CD4-positive, alpha-beta T cell treated with Interleukin-4 for 1 hour (primary cell): ENCODE measurements around the gene ARMH3.
"Not testable (repeated sequence)": the region's sequence is repeated elsewhere in the genome, so short reads cannot be mapped to it uniquely, and the experiment has no call there.

ENCODE experiments used
- DNase-seq, 2 donors: peaks; one replicate each; pipeline ENCODE4 v3.0.0-alpha.2; 2020 to 2022

Gene ARMH3, protein sequence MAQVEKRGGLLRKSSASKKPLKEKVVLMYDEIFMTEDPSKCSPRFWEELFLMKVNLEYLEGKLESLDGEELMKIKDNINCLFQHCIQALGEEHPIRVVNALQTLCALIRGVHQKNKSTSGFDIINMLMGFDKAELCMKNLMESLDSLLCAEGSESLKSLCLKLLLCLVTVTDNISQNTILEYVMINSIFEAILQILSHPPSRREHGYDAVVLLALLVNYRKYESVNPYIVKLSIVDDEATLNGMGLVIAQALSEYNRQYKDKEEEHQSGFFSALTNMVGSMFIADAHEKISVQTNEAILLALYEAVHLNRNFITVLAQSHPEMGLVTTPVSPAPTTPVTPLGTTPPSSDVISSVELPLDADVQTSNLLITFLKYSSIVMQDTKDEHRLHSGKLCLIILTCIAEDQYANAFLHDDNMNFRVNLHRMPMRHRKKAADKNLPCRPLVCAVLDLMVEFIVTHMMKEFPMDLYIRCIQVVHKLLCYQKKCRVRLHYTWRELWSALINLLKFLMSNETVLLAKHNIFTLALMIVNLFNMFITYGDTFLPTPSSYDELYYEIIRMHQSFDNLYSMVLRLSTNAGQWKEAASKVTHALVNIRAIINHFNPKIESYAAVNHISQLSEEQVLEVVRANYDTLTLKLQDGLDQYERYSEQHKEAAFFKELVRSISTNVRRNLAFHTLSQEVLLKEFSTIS

DNA sequence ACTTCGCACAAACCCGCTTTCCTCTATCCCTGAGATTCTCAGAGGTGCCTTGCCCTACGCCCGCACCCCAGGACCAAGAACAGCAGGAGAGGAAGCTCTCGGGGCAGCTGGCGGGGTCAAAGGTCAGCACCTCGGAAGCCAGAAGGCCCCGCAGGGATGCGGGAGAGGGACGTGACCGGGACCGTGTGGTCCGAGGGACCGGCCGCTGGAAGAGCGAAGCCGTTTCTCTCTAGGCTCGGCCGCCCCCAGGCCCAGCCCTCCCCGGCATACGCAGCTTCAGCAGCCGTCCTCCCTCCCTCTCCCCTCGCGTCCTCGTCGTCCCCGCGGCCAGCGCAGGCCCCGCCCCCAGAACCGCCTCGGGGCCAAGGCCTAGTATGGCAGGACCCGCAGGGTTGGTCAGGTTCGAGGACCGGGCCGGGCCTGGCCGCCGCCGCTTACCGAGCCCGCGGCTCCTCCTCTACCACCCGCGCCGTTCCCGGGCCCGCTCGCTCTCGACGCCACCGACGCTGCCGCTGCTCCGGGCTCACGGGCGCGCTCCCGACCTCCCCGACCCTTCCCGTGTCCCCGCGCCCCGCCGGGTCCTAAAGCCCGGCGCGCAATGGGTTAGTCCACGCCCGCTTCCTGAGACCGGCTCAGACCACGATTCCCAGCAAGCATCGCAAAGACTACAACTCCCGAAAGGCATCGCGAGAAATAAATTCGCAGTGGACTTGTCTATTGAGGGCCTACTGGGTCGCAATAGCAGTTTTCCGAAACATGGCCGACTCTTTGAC lies at the start of gene ARMH3:
Gene ARMH3, minus strand, starts transcription at position 527 of the 773 bp plus-strand sequence. CDS start 16,059 bp downstream, outside the sequence.
- peak; percentile 91 to 94 for DNase-seq

DNA sequence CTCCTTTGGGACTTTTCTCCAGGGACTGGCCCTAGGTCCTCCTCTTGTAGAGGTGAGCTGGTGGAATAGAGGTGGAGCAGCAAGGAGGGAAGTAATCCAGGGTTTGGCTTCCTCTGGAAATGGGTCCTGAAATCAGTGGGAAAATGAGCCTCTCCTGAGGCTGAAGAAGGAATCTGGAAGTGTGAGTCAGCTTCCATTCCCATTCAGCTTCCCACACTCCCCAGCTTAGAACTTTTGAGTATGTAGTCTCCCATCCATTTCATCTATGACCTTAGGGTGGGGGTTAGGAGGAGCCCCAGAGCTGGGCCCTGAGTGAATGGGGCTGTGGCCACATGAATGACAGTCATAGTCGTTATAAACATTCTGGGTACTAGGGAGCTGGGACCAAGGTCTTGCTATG lies 46.4 kb upstream of the ARMH3 start:
- no peak for DNase-seq

DNA sequence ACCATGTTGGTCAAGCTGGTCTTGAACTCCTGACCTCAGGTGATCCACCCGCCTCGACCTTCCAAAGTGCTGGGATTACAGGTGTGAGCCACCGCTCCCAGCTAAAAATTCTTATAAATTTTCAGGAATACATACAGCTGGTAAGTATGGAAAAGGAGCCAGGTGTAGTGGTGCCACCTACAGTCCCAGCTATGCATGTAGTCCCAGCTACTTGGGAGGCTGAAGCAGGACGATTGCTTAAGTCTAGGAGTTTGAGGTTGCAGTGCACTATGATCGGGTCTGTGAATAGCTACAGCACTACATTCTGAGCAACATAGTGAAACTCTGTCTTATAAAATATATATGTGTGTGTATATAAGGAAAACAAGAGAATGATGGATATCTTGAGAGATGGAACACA lies 45.2 kb upstream of the ARMH3 start:
- no peak for DNase-seq

DNA sequence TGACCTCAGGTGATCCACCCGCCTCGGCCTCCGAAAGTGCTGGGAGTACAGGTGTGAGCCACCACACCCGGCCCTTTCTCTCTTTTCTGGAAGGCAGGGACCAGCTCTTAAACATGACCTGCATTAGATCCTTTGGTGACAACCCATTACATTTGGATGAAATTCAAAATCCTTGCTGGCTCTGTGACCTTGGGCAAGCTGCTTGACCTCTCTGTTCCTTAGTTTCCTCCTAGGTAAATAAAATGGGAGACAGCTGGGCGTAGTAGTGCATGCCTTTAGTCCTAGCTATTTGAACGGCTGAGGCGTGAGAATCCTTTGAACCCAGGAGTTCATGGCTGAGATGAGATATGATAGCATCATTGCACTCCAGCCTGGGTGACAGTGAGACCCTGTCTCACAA lies 40.5 kb upstream of the ARMH3 start:
- no peak for DNase-seq

DNA sequence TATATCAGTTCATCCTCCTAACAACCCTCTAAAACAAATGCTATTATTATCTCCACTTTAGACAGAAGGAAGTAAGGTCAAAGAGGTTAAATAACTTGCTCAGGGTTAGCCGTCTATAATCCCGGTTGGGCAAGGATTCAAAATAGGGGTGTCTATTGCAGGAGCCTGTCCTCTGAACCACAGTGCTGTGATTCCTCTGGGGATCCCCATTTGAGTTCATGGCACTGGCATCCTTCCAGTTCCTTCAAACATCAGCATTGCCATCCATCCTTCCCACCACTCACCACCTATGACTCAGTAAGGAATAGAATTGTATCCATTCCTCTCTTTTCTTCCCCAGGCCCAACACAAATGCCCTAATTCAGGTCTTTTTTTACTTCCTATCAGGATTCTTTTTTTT lies 34.8 kb upstream of the ARMH3 start:
- no peak for DNase-seq

DNA sequence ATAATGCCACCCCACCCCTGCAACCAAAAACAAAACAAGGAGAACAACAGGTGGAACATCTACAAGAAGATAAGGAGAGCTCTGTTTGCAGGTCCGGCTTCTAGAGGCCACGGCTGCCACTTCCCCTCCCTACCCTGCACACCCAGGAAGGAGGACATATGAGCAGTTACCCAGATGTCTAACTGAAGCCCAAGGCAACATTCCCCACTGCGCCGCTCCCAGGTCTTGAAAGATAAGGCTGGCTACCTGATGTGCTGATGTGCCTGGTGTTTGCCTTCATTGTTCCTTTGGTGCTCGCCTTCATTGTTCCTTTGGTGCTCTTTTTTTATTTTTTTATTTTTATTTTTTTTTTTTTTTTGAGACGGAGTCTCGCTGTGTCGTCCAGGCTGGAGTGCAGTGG lies 30.2 kb upstream of the ARMH3 start:
- no peak for DNase-seq

DNA sequence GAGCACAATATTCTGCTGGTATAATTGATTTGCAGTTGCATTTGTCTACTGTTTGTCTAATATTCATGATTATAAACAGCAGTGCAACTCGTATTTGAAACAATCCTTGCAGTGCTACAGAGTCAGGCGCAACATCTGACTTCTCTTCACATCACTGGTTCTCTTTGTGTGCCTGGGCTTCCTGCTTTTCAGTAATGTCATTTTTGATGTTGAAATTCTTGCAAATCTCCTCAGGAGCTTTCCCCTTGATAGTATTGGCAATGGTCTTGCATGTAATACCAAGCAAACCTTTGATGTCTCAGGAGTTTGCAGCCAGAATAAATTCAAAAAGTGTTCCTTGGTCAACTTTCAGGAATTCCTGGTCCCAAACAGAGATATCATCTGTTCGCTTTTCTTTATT lies 29.4 kb upstream of the ARMH3 start:
- DNase-seq = no peak

DNA sequence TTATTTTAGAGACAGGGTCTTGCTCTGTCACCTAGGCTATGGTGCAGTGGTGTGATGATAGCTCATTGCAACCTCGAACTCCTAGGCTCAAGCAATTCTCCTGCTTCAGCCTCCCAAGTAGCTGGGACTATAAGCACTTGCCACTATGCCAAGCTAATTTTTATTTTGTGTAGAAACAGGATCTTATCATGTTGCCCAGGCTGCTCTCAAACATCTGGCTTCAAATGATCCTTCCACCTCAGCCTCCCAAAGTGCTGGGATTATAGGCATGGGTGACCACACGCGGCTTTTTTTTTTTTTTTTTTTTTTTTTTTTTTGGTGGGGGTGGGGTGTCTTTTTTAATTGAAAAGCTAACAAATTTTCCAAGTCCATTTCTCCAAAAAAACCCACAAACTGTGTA lies 27.6 kb upstream of the ARMH3 start:
- no peak for DNase-seq

DNA sequence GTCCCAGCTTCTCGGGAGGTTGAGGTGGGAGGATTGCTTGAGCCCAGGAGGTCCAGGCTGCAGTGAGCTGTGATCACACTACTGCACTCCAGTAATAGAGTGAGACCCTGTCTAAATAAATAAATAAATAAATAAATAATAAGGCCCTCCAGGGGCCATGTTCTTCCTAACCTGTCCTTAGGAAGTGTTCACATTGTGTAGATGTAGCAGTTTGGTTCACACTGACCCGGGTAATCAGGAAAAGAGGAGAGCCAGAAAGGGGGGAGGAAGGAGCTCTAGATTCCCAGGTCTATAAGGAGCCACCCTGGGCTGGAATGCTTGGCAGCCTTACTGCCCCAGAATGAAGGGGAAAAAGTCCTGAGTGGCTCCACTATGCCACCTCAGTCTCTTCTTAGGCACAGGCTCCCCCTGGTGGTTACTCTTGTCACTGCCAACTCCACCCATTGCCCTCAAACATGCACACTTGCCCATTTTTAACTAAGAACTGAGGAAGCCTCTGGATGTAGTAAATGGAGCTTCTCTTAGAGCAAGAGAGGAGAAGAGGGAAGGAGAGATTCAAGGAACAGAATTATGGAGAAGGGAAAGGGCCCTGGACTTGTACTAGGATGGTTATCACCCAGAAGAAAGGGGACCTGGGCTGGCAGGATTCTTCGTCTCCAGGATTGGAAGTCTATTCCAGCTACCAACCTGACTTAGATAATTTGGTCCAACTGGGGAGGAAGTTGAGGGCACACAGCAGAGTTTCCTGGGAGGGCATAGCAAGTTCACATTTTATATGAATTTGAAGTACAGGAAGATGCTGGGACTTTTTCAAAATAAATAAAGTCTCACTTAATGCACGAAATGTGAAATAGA lies 16.9 kb upstream of the ARMH3 start:
- peak; percentile 82 to 84 for DNase-seq

DNA sequence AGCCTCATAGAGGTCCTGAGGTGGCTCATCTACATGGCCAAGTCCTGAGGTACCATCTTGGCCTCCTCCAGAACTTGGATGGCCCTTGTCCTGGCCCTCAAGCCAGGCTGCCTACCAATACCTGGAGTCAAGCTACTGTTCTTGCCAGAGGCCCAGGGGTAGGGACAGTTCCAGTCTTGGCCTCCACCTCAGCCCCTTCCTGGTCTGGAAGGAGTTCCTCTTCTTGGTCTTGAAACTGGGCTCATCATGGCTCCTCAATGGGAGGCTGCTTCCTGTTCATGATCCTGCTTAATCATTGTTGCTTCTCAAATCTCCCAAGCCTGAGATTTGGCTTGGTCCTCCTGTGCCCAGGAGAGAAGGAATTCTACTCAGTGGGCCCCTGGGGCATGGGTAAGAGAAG lies 13.1 kb upstream of the ARMH3 start:
- DNase-seq = no peak

DNA sequence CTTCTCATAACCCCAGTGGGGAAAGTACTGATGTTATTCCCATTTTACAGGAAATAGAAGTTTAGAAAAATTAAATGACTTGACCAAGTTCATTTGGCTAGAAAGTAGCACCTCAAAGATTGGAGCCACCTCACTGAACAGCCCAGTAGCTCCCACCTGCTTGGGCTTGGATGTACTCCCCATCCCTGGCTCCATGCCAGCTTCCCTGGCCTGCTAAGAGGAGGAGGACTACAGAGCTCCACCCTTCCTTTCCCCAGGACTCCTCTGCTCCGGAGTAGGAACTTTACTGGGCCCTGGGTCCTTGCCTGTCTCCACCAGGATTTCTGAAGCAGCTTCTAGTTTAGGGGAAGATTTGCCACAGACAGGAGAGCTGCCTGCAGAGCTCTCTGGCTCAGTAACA lies 12.2 kb upstream of the ARMH3 start:
- no peak for DNase-seq

DNA sequence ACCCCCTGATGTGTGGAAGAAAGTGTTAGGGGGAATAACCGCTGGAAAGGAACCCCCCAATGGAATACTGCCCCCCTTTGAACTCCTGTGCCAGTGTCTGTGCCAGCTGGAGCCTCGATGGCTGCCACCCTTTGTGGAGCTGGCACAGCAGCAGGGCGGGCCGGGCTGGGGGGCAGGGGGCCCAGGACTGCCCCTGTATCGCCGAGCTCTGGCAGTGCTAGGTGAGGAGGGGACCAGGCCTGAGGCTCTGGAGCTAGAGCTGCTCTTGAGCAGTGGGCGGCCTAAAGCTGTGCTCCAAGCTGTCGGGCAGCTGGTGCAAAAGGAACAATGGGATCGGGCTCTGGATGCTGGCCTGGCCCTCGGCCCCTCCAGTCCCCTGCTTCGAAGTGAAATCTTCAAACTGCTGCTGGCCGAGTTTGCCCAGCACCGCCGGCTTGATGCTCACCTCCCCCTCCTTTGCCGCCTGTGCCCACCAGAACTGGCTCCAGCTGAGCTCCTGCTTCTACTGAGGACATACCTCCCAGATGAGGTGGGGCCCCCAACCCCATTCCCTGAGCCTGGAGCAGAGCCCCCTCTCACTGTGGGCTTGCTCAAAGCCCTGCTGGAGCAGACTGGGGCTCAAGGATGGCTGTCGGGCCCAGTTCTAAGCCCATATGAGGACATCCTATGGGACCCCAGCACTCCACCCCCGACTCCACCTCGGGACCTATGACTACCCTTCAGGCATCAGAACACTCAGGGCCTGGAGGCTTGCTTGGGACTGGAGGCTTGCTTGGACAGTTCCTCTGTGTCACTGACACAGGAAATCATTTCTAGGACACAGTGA lies 11.3 kb upstream of the ARMH3 start:
- DNase-seq = no peak

DNA sequence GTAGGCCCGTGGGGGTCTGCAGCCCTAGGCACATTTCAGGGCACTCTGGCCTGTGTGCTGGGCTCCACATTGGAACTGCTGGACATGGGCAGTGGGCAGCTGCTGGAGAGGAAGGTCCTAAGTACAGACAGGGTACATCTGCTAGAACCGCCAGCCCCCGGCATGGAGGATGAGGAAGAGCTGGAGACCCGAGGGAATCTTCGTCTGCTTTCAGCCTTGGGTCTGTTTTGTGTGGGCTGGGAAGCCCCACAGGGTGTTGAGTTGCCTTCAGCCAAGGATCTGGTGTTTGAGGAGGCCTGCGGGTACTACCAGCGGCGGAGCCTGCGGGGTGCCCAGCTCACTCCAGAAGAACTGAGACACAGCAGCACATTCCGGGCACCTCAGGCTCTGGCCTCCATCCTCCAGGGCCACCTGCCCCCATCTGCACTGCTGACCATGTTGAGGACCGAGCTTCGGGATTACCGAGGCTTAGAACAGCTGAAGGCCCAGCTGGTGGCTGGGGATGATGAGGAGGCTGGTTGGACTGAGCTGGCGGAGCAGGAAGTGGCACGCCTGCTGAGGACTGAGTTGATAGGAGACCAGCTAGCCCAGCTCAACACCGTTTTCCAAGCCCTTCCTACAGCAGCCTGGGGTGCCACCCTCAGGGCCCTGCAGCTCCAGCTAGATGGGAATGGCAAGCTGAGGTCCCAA lies 10.6 kb upstream of the ARMH3 start:
- DNase-seq = no peak

DNA sequence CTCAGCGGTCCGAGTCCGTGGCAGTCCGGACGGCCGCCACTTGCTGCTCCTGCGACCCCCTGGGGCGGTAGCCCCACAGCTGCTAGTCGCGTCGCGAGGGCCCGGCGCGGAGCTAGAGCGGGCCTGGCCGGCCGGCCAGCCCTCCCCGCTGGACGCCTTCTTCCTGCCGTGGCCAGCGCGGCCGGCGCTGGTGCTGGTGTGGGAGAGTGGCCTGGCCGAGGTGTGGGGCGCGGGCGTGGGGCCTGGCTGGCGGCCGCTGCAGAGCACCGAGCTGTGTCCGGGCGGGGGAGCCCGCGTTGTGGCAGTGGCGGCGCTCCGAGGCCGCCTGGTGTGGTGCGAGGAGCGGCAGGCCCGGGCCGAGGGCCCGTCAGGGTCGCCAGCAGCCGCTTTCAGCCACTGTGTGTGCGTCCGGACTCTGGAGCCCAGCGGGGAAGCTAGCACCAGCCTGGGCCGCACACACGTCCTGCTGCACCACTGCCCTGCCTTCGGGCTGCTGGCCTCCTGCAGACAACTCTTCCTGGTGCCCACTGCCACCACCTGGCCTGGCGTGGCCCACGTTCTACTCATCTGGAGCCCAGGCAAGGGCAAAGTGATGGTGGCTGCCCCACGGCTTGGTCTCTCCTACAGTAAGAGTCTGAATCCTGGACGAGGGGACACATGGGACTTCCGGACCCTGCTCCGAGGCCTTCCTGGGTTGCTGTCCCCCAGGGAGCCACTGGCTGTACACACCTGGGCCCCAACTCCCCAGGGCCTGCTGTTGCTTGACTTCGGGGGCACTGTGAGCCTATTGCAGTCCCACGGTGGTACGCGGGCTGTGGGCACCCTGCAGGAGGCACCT lies 9.8 kb upstream of the ARMH3 start:
- peak in 1 of 2 donors; percentile 3 for DNase-seq

DNA sequence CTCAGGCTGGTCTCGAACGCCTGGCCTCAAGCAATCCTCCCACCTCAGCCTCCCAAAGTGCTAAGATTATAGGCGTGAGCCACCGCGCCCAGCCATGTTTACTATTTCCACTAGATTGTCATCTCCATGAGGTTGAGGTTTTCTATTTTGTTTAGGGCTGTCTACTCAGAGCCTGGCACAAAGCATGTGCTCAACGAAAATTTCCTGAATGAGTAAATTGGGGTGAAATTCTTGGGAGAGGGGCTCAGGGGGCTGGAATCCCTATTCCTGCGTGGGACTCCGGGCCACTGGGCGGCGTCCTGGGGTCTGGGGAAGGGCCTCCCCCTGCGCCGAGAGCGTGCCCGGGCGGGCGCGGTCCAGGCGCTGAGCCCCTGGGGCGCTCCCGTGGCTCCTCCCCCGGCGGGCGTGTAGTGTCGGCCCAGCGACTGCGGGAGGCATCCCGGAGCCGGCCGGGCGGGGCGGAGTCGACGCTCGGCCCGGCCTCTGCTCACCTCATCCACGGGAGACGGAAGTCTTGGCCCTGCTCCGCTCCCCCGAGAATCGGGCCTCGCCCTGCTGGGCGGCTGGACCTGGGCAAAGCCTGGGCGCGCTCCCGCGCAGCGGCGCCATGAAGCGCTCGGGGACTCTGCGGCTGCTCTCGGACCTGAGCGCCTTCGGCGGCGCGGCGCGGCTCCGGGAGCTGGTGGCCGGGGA lies 9.0 kb upstream of the ARMH3 start, which contains the start of gene HPS6:
Gene HPS6, plus strand, starts transcription at position 482 of the 693 bp plus-strand sequence. Its CDS starts 126 bp downstream, at position 608.
- peak; percentile 87 to 89 for DNase-seq

DNA sequence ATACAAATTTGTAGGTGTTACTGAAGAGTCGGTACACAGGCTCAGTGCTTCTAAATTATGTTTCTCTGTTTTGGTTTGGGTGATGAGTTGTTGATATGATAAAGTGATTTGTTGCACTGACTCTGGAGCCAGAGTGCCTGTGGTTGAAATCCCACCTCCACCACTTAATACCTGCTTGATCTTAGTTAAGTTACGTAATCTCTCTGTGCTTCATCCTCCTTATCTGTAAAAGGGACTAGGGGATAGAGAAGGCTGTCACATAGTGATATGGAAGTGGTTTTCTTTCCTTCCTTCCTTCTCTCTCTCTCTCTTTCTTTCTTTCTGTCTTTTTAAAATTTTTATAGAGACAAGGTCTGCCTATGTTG lies 8.5 kb upstream of the ARMH3 start:
- DNase-seq = no peak

DNA sequence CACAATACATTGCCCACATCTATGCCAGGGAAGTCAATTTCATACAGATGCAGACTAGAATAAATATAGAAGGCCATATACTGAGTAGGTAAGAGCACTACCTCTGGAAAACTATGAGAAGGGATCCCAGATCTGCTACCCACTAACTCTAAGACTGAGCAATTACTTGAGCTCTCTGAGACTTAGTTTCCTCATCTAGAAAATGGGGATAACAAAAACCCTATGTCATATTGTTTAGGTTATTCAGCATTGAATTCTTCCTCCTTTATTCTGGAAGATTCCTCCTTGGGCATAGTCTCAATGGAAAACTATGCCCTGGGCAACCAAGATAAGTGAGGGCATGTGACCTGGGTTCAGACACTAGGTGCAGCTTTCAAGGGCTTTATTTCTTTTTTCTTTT lies 4.0 kb upstream of the ARMH3 start:
- no peak for DNase-seq

DNA sequence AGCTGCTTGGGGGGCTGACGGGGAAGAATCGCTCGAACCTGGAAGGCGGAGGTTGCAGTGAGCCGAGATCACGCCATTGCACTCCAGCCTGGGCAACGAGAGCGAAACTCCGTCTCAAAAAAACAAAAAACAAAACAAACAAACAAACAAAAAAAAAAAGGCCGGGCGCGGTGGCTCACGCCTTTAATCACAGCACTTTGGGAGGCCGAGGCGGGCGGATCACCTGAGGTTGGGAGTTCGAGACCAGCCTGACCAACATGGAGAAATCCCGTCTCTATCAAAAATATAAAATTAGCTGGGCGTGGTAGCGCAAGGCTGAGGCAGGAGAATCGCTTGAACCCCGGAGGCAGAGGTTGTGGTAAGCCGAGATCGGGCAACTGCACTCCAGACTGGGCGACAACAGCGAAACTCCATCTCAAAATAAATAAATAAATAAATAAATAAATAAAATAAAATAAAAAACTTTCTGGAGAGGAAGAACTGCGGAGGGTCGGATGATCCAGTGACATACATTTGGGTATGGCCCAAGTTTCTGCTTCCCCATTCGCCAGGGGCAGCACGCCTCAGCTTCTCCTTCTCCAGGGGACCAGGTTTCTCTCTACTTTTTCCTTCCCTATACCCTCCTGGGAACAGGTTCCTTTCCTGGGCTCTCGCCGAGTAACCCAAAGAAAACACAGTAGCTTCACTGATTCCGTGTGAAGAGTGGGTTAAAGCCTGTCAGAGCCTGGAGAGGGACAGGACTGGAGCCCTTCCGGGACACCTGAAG lies 909 bp downstream of the ARMH3 start:
- not testable (repeated sequence) for DNase-seq

DNA sequence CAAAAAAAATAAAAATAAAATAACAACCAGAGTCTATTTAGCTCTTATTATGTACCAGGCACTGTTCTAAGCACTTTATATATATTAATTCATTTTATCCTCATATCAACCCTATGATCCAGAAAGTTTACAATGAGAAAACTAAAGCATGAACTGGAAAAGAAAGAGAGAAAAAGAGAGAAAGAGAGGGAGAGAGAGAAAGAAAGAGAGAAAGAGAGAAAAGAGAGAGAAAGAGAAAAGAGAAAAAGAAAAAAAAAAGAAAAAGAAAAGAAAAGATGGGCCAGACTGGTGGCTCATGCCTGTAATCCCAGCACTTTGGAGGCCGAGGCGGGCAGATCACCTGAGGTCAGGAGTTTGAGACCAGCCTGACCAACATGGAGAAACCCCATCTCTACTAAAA lies 9.9 kb downstream of the ARMH3 start:
- DNase-seq = no peak
